ENCODE data around the gene ST6GALNAC3.

The ST6GALNAC3 gene

GRCh38 chr1:76374086-76374485, 299.5 kb downstream of the ST6GALNAC3 start:
- H3K27me3 ChIP-seq (ENCODE audit: control insufficient read depth, insufficient read depth, low read length): no peaks in the 10 kb centered on the region
- H3K9me3 ChIP-seq (ENCODE audit: control insufficient read depth, low read depth, low read length): no peaks in the 10 kb centered on the region
- no peak overlapping the region for H3K4me3 ChIP-seq (ENCODE audit: low read length)
- no peak overlapping the region for H3K27ac ChIP-seq (ENCODE audit: low read length)
- no peak overlapping the region for H3K9ac ChIP-seq (ENCODE audit: low read length)
- H3K36me3 ChIP-seq (ENCODE audit: control insufficient read depth, low read depth, low read length): no peaks in the 10 kb centered on the region
- H3K4me1 ChIP-seq (ENCODE audit: control insufficient read depth, low read depth, low read length): no peaks in the 10 kb centered on the region

GRCh38 chr1:76377247-76377646, 302.7 kb downstream of the ST6GALNAC3 start:
- Histone ChIP-seq H3K9me3 (ENCODE audit: control insufficient read depth, low read depth, low read length) (no peaks in the 10 kb centered on the region), H3K9ac (ENCODE audit: low read length) (no peak overlapping the region), H3K27me3 (ENCODE audit: control insufficient read depth, insufficient read depth, low read length) (no peaks in the 10 kb centered on the region), H3K36me3 (ENCODE audit: control insufficient read depth, low read depth, low read length) (no peaks in the 10 kb centered on the region), H3K4me1 (ENCODE audit: control insufficient read depth, low read depth, low read length) (peaks cover 15% of the 10 kb centered on the region), H3K27ac (ENCODE audit: low read length) (no peak overlapping the region), H3K4me3 (ENCODE audit: low read length) (no peak overlapping the region)

GRCh38 chr1:76379506-76379905, 305.0 kb downstream of the ST6GALNAC3 start:
- Histone ChIP-seq H3K9me3 (ENCODE audit: control insufficient read depth, low read depth, low read length) (no peaks in the 10 kb centered on the region), H3K27ac (ENCODE audit: low read length) (no peak overlapping the region), H3K36me3 (ENCODE audit: control insufficient read depth, low read depth, low read length) (no peaks in the 10 kb centered on the region), H3K4me3 (ENCODE audit: low read length) (no peak overlapping the region), H3K9ac (ENCODE audit: low read length) (no peak overlapping the region), H3K27me3 (ENCODE audit: control insufficient read depth, insufficient read depth, low read length) (no peaks in the 10 kb centered on the region), H3K4me1 (ENCODE audit: control insufficient read depth, low read depth, low read length) (peaks cover 15% of the 10 kb centered on the region)

- no peak overlapping the region for H3K9ac ChIP-seq (ENCODE audit: low read length)
- H3K27me3 ChIP-seq (ENCODE audit: control insufficient read depth, insufficient read depth, low read length): no peaks in the 10 kb centered on the region
- no peaks in the 10 kb centered on the region for H3K36me3 ChIP-seq (ENCODE audit: control insufficient read depth, low read depth, low read length)
- H3K27ac ChIP-seq (ENCODE audit: low read length): no peak overlapping the region
- no peaks in the 10 kb centered on the region for H3K9me3 ChIP-seq (ENCODE audit: control insufficient read depth, low read depth, low read length)
- peaks cover 15% of the 10 kb centered on the region for H3K4me1 ChIP-seq (ENCODE audit: control insufficient read depth, low read depth, low read length)
- H3K4me3 ChIP-seq (ENCODE audit: low read length): no peak overlapping the region
Observed at GRCh38 chr1:76381450-76382097, 307.0 kb downstream of the ST6GALNAC3 start.

GRCh38 chr1:76388261-76388660, 313.7 kb downstream of the ST6GALNAC3 start:
- Histone ChIP-seq H3K27me3 (ENCODE audit: control insufficient read depth, insufficient read depth, low read length) (no peaks in the 10 kb centered on the region), H3K27ac (ENCODE audit: low read length) (no peak overlapping the region), H3K9me3 (ENCODE audit: control insufficient read depth, low read depth, low read length) (no peaks in the 10 kb centered on the region), H3K36me3 (ENCODE audit: control insufficient read depth, low read depth, low read length) (no peaks in the 10 kb centered on the region), H3K9ac (ENCODE audit: low read length) (no peak overlapping the region), H3K4me1 (ENCODE audit: control insufficient read depth, low read depth, low read length) (peaks cover 5% of the 10 kb centered on the region), H3K4me3 (ENCODE audit: low read length) (no peak overlapping the region)

GRCh38 chr1:76390456-76390855, 315.9 kb downstream of the ST6GALNAC3 start:
- no peaks in the 10 kb centered on the region for H3K27me3 ChIP-seq (ENCODE audit: control insufficient read depth, insufficient read depth, low read length)
- peaks cover 9% of the 10 kb centered on the region for H3K4me1 ChIP-seq (ENCODE audit: control insufficient read depth, low read depth, low read length)
- no peak overlapping the region for H3K4me3 ChIP-seq (ENCODE audit: low read length)
- no peaks in the 10 kb centered on the region for H3K36me3 ChIP-seq (ENCODE audit: control insufficient read depth, low read depth, low read length)
- no peaks in the 10 kb centered on the region for H3K9me3 ChIP-seq (ENCODE audit: control insufficient read depth, low read depth, low read length)
- no peak overlapping the region for H3K27ac ChIP-seq (ENCODE audit: low read length)
- no peak overlapping the region for H3K9ac ChIP-seq (ENCODE audit: low read length)

GRCh38 chr1:76395059-76395458, 320.5 kb downstream of the ST6GALNAC3 start:
- Histone ChIP-seq H3K9ac (ENCODE audit: low read length) (no peak overlapping the region), H3K9me3 (ENCODE audit: control insufficient read depth, low read depth, low read length) (no peaks in the 10 kb centered on the region), H3K27me3 (ENCODE audit: control insufficient read depth, insufficient read depth, low read length) (no peaks in the 10 kb centered on the region), H3K36me3 (ENCODE audit: control insufficient read depth, low read depth, low read length) (no peaks in the 10 kb centered on the region), H3K4me3 (ENCODE audit: low read length) (no peak overlapping the region), H3K27ac (ENCODE audit: low read length) (no peak overlapping the region), H3K4me1 (ENCODE audit: control insufficient read depth, low read depth, low read length) (peaks cover 9% of the 10 kb centered on the region)

- Histone ChIP-seq H3K4me1 (ENCODE audit: control insufficient read depth, low read depth, low read length) (no peaks in the 10 kb centered on the region), H3K9ac (ENCODE audit: low read length) (no peak overlapping the region), H3K27me3 (ENCODE audit: control insufficient read depth, insufficient read depth, low read length) (no peaks in the 10 kb centered on the region), H3K9me3 (ENCODE audit: control insufficient read depth, low read depth, low read length) (peaks cover 5% of the 10 kb centered on the region), H3K4me3 (ENCODE audit: low read length) (no peak overlapping the region), H3K27ac (ENCODE audit: low read length) (no peak overlapping the region), H3K36me3 (ENCODE audit: control insufficient read depth, low read depth, low read length) (no peaks in the 10 kb centered on the region)
Observed at GRCh38 chr1:76402128-76402527, 327.6 kb downstream of the ST6GALNAC3 start.

GRCh38 chr1:76408303-76408702, 333.8 kb downstream of the ST6GALNAC3 start:
- H3K27ac ChIP-seq (ENCODE audit: low read length): no peak overlapping the region
- no peak overlapping the region for H3K9ac ChIP-seq (ENCODE audit: low read length)
- no peaks in the 10 kb centered on the region for H3K9me3 ChIP-seq (ENCODE audit: control insufficient read depth, low read depth, low read length)
- peaks cover 4% of the 10 kb centered on the region for H3K4me1 ChIP-seq (ENCODE audit: control insufficient read depth, low read depth, low read length)
- H3K36me3 ChIP-seq (ENCODE audit: control insufficient read depth, low read depth, low read length): no peaks in the 10 kb centered on the region
- no peaks in the 10 kb centered on the region for H3K27me3 ChIP-seq (ENCODE audit: control insufficient read depth, insufficient read depth, low read length)
- no peak overlapping the region for H3K4me3 ChIP-seq (ENCODE audit: low read length)

- Histone ChIP-seq H3K4me3 (ENCODE audit: low read length) (no peak overlapping the region), H3K36me3 (ENCODE audit: control insufficient read depth, low read depth, low read length) (no peaks in the 10 kb centered on the region), H3K9me3 (ENCODE audit: control insufficient read depth, low read depth, low read length) (no peaks in the 10 kb centered on the region), H3K9ac (ENCODE audit: low read length) (no peak overlapping the region), H3K4me1 (ENCODE audit: control insufficient read depth, low read depth, low read length) (peaks cover 4% of the 10 kb centered on the region), H3K27ac (ENCODE audit: low read length) (no peak overlapping the region), H3K27me3 (ENCODE audit: control insufficient read depth, insufficient read depth, low read length) (no peaks in the 10 kb centered on the region)
Observed at GRCh38 chr1:76410499-76410898, 336.0 kb downstream of the ST6GALNAC3 start.

GRCh38 chr1:76418531-76418930, 344.0 kb downstream of the ST6GALNAC3 start:
- no peaks in the 10 kb centered on the region for H3K27me3 ChIP-seq (ENCODE audit: control insufficient read depth, insufficient read depth, low read length)
- no peak overlapping the region for H3K9ac ChIP-seq (ENCODE audit: low read length)
- H3K27ac ChIP-seq (ENCODE audit: low read length): no peak overlapping the region
- no peaks in the 10 kb centered on the region for H3K4me1 ChIP-seq (ENCODE audit: control insufficient read depth, low read depth, low read length)
- no peak overlapping the region for H3K4me3 ChIP-seq (ENCODE audit: low read length)
- no peaks in the 10 kb centered on the region for H3K9me3 ChIP-seq (ENCODE audit: control insufficient read depth, low read depth, low read length)
- H3K36me3 ChIP-seq (ENCODE audit: control insufficient read depth, low read depth, low read length): no peaks in the 10 kb centered on the region

GRCh38 chr1:76419603-76420002, 345.1 kb downstream of the ST6GALNAC3 start:
- Histone ChIP-seq H3K4me3 (ENCODE audit: low read length) (no peak overlapping the region), H3K36me3 (ENCODE audit: control insufficient read depth, low read depth, low read length) (no peaks in the 10 kb centered on the region), H3K27ac (ENCODE audit: low read length) (no peak overlapping the region), H3K9me3 (ENCODE audit: control insufficient read depth, low read depth, low read length) (no peaks in the 10 kb centered on the region), H3K9ac (ENCODE audit: low read length) (no peak overlapping the region), H3K27me3 (ENCODE audit: control insufficient read depth, insufficient read depth, low read length) (no peaks in the 10 kb centered on the region), H3K4me1 (ENCODE audit: control insufficient read depth, low read depth, low read length) (peaks cover 3% of the 10 kb centered on the region)

Measured in iPS-18a (cell line).